ENCODE data around the gene EPHB4. TPM values are rescaled to one million over a fixed set of nuclear protein-coding genes. Genes with fewer than 3 reads are reported as not detected.

The EPHB4 gene
- total RNA-seq, 1 donor, result 82.0 TPM

GRCh38 chr7:100794741-100795140 is 32.6 kb downstream of the EPHB4 start:
- no peak overlapping the region for H3K4me3 ChIP-seq (ENCODE audit: low read depth, low read length)
- DNase-seq (ENCODE audit: low read depth), result no peak
- TF ChIP-seq CTCF (IDR thresholded peaks at IDR 0.05; ENCODE audit: insufficient read depth, low read depth, low read length), result no peak

GRCh38 chr7:100793806-100794660 is 33.3 kb downstream of the EPHB4 start:
- TF ChIP-seq CTCF (IDR thresholded peaks at IDR 0.05; ENCODE audit: insufficient read depth, low read depth, low read length), result no peak
- no peak overlapping the region for H3K4me3 ChIP-seq (ENCODE audit: low read depth, low read length)
- peak; percentile 62 for DNase-seq (ENCODE audit: low read depth)

- no peak for TF ChIP-seq CTCF (IDR thresholded peaks at IDR 0.05; ENCODE audit: insufficient read depth, low read depth, low read length)
- no peak overlapping the region for H3K4me3 ChIP-seq (ENCODE audit: low read depth, low read length)
- DNase-seq (ENCODE audit: low read depth), result no peak
Observed at GRCh38 chr7:100791881-100792666, 35.2 kb downstream of the EPHB4 start.

- no peak overlapping the region for H3K4me3 ChIP-seq (ENCODE audit: low read depth, low read length)
- TF ChIP-seq CTCF (IDR thresholded peaks at IDR 0.05; ENCODE audit: insufficient read depth, low read depth, low read length), result peak; percentile 21
- no peak for DNase-seq (ENCODE audit: low read depth)
Observed at GRCh38 chr7:100789055-100789454, 38.3 kb downstream of the EPHB4 start.

- TF ChIP-seq CTCF (IDR thresholded peaks at IDR 0.05; ENCODE audit: insufficient read depth, low read depth, low read length), result no peak
Observed at GRCh38 chr7:100786323-100786722, 41.0 kb downstream of the EPHB4 start.

GRCh38 chr7:100785878-100786277 is 41.4 kb downstream of the EPHB4 start:
- H3K4me3 ChIP-seq (ENCODE audit: low read depth, low read length), result no peak overlapping the region
- no peak for TF ChIP-seq CTCF (IDR thresholded peaks at IDR 0.05; ENCODE audit: insufficient read depth, low read depth, low read length)
- no peak for DNase-seq (ENCODE audit: low read depth)

More at GRCh38 chr7:100786323-100786722, 41.0 kb downstream of the EPHB4 start:
- no peak overlapping the region for H3K4me3 ChIP-seq (ENCODE audit: low read depth, low read length)
- no peak for DNase-seq (ENCODE audit: low read depth)
